GM23248 (cell line): Measurements from ENCODE around the gene AFDN. TPM values are rescaled to one million over a fixed set of nuclear protein-coding genes. Genes with fewer than 3 reads are reported as not detected.

Source experiments
- DNase-seq: peaks from one replicate; pipeline ENCODE4 v3.0.0-alpha.2; 2015
- H2AFZ ChIP-seq: fragments of 200-600 bp; sonication (generic); 2 replicates; pipeline ENCODE4 v1.6.1; 2016; ENCODE audit warnings: antibody characterized with exemption
- H3F3A ChIP-seq: fragments of 200-600 bp; sonication (generic); 2 replicates; pipeline ENCODE4 v1.6.1; 2016; ENCODE audit warnings: mild to moderate bottlenecking, antibody characterized with exemption, mixed run types; ENCODE audit not compliant: insufficient read depth
- H3K27ac ChIP-seq: fragments of 200-600 bp; sonication (generic); 2 replicates; pipeline ENCODE4 v1.5.1; 2016; ENCODE audit warnings: mild to moderate bottlenecking
- H3K27me3 ChIP-seq: fragments of 200-600 bp; sonication (generic); replicated peaks from 2 replicates; pipeline ENCODE4 v1.6.1; 2016; ENCODE audit warnings: mild to moderate bottlenecking; ENCODE audit not compliant: insufficient read depth
- H3K36me3 ChIP-seq: fragments of 200-600 bp; sonication (generic); 2 replicates; pipeline ENCODE4 v1.6.1; 2016; ENCODE audit warnings: low read depth, mild to moderate bottlenecking
- H3K4me1 ChIP-seq: fragments of 200-600 bp; sonication (generic); 2 replicates; pipeline ENCODE4 v1.6.1; 2016; ENCODE audit warnings: mild to moderate bottlenecking; ENCODE audit not compliant: insufficient read depth
- H3K4me2 ChIP-seq: fragments of 200-600 bp; sonication (generic); one replicate; pipeline ENCODE4 v1.6.1; 2016; ENCODE audit warnings: mild to moderate bottlenecking; ENCODE audit not compliant: unreplicated experiment
- H3K4me3 ChIP-seq: fragments of 200-600 bp; sonication (generic); 2 replicates; pipeline ENCODE4 v1.5.1; 2016; ENCODE audit warnings: mild to moderate bottlenecking
- H3K79me2 ChIP-seq: fragments of 200-600 bp; sonication (generic); 2 replicates; pipeline ENCODE4 v1.6.1; 2016; ENCODE audit warnings: mild to moderate bottlenecking; ENCODE audit not compliant: insufficient read depth
- H3K9ac ChIP-seq: fragments of 200-600 bp; sonication (generic); 2 replicates; pipeline ENCODE4 v1.6.1; 2016; ENCODE audit warnings: mild to moderate bottlenecking
- H3K9me2 ChIP-seq: fragments of 200-600 bp; sonication (generic); 2 replicates; pipeline ENCODE4 v1.6.1; 2016; ENCODE audit warnings: mixed run types, mild to moderate bottlenecking, moderate library complexity; ENCODE audit not compliant: insufficient read depth
- H3K9me3 ChIP-seq: fragments of 200-600 bp; sonication (generic); one replicate; pipeline ENCODE4 v1.6.1; 2017; ENCODE audit warnings: low read depth
- H4K20me1 ChIP-seq: fragments of 200-600 bp; sonication (generic); 2 replicates; pipeline ENCODE4 v1.6.0; 2016; ENCODE audit not compliant: insufficient read depth
- EZH2 ChIP-seq: fragments of 200-600 bp; sonication (generic); IDR thresholded peaks from 2 replicates; pipeline ENCODE4 v1.6.1; 2018; ENCODE audit warnings: antibody characterized with exemption, mild to moderate bottlenecking; ENCODE audit not compliant: insufficient read depth, poor library complexity, severe bottlenecking
- EZH2phosphoT487 ChIP-seq: fragments of 200-600 bp; sonication (generic); IDR thresholded peaks from 2 replicates; pipeline ENCODE4 v1.6.1; 2018; ENCODE audit warnings: antibody characterized with exemption, moderate library complexity, mild to moderate bottlenecking, low read depth; ENCODE audit not compliant: insufficient read depth
- WGBS, 2 experiments: methylation state at CpG; one replicate each; pipeline ENCODE4 v1.1.6; 2015 to 2017; ENCODE audit warnings: low lambda C conversion rate in 2 of 2, low coverage in 1 of 2; ENCODE audit errors: missing lambda C conversion rate in 2 of 2; 5-methylcytosine and 5-hydroxymethylcytosine counted together
- in situ Hi-C: fragments of 300-500 bp; cut with MboI; formaldehyde crosslinking; loops from 2 replicates; pipeline ENCODE4 v1.15.0; 2020
- polyA plus RNA-seq: library from polyadenylated mRNA; unstranded; fragments of >200 nt; fragmentation: Nextera tagmentation; extraction: Ambion mirVana; gene quantifications from 2 replicates; pipeline ENCODE4 v1.2.1, GENCODE V29; 2016
- total RNA-seq: library from RNA; depleted of rRNA; stranded (reverse); fragments of >200 nt; shearing (Covaris generic); gene quantifications from 2 replicates; pipeline ENCODE4 v1.2.3, GENCODE V29; 2014

Gene AFDN
- total and polyA plus RNA-seq, 2 experiments from 2014 or later = 4.5 to 13.8 TPM

- no peaks in the 10 kb centered on the region for H4K20me1 ChIP-seq
- WGBS, 2 experiments = 79% methylated on average over 7 of the region's 7 CpGs
These were observed 155.3 kb downstream of the AFDN start for GRCh38 chr6:167981916-167982462.

GRCh38 chr6:167984144-167984719 is 157.5 kb downstream of the AFDN start:
- in situ Hi-C loops = no loop called here
- WGBS, 2 experiments = 92% methylated on average over 10 to 11 of the region's 11 CpGs

More at GRCh38 chr6:167981916-167982462, 155.3 kb downstream of the AFDN start:
- no peaks in the 10 kb centered on the region for H3K9me2 ChIP-seq
- no peak overlapping the region for H3K27ac ChIP-seq
- H3K36me3 ChIP-seq = no peaks in the 10 kb centered on the region
- no peak overlapping the region for H3K4me2 ChIP-seq
- in situ Hi-C loops = no loop called here
- no peaks in the 10 kb centered on the region for H3K27me3 ChIP-seq
- no peaks in the 10 kb centered on the region for H3K9me3 ChIP-seq
- TF ChIP-seq EZH2 (no peak), EZH2phosphoT487 (no peak)
- no peak overlapping the region for H3K9ac ChIP-seq
- no peaks in the 10 kb centered on the region for H3K79me2 ChIP-seq
- no peak overlapping the region for H2AFZ ChIP-seq
- H3K4me3 ChIP-seq = no peak overlapping the region
- H3F3A ChIP-seq = no peaks in the 10 kb centered on the region
- no peak for DNase-seq
- H3K4me1 ChIP-seq = no peaks in the 10 kb centered on the region

DNA sequence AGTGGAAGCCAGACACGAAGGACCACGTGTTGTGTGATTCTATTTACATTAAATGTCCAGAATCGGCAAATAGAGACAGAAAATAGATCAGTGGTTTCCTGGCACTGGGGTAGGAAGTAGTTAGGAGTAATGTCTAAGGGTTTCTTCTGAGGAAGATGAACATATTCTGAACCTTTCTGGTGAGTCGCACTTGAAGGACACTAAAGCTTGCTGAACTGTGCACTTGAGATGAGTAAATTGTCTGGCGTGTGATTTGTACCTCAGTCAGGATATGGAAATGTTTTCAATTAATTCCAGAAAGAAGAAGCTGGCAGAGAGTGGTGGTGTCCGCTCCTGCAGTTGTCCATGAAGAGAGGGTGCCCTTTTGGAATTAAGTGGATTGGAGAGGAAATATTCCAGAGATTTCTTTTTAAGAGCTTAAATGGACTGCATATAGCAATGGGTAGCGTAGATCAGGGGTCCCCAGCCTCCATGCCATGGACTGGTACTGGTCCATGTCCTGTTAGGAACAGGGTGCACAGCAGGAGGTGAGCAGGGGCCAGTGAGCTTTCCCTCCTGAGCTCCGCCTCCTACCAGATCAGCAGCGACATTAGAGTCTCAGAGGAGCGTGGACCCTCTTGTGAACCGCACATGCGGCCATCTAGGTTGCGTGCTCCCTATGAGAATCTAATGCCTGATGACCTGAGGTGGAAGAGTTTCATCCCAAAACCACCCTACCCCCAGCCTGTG is 158.3 kb downstream of the AFDN start:
- no peaks in the 10 kb centered on the region for H3K36me3 ChIP-seq
- no peaks in the 10 kb centered on the region for H3K27me3 ChIP-seq
- no peaks in the 10 kb centered on the region for H3K79me2 ChIP-seq
- H3K4me2 ChIP-seq = no peak overlapping the region
- WGBS, 2 experiments = 82% methylated on average over 12 to 13 of the region's 13 CpGs
- H3K9me3 ChIP-seq = no peaks in the 10 kb centered on the region
- TF ChIP-seq EZH2phosphoT487 (no peak), EZH2 (no peak)
- no peaks in the 10 kb centered on the region for H4K20me1 ChIP-seq
- no peak overlapping the region for H2AFZ ChIP-seq
- H3K27ac ChIP-seq = no peak overlapping the region
- H3K4me3 ChIP-seq = no peak overlapping the region
- peaks cover 15% of the 10 kb centered on the region for H3K4me1 ChIP-seq
- DNase-seq = peak; percentile 15
- H3F3A ChIP-seq = 0 out of 2 replicates have a peak, but pooled peaks cover 9% of the 10 kb centered on the region
- in situ Hi-C loops = no loop called here
- H3K9ac ChIP-seq = no peak overlapping the region
- no peaks in the 10 kb centered on the region for H3K9me2 ChIP-seq

More at GRCh38 chr6:167984144-167984719, 157.5 kb downstream of the AFDN start:
- H3F3A ChIP-seq = 0 out of 2 replicates have a peak, but pooled peaks cover 9% of the 10 kb centered on the region
- H3K79me2 ChIP-seq = no peaks in the 10 kb centered on the region
- TF ChIP-seq EZH2 = no peak
- no peak for TF ChIP-seq EZH2phosphoT487
- H3K9me2 ChIP-seq = no peaks in the 10 kb centered on the region
- H2AFZ ChIP-seq = no peak overlapping the region
- no peak overlapping the region for H3K27ac ChIP-seq
- DNase-seq = no peak
- H3K4me1 ChIP-seq = peaks cover 15% of the 10 kb centered on the region
- H3K27me3 ChIP-seq = no peaks in the 10 kb centered on the region
- no peaks in the 10 kb centered on the region for H3K36me3 ChIP-seq
- H3K9ac ChIP-seq = no peak overlapping the region
- no peak overlapping the region for H3K4me3 ChIP-seq
- H3K4me2 ChIP-seq = no peak overlapping the region
- H3K9me3 ChIP-seq = no peaks in the 10 kb centered on the region
- no peaks in the 10 kb centered on the region for H4K20me1 ChIP-seq

DNA sequence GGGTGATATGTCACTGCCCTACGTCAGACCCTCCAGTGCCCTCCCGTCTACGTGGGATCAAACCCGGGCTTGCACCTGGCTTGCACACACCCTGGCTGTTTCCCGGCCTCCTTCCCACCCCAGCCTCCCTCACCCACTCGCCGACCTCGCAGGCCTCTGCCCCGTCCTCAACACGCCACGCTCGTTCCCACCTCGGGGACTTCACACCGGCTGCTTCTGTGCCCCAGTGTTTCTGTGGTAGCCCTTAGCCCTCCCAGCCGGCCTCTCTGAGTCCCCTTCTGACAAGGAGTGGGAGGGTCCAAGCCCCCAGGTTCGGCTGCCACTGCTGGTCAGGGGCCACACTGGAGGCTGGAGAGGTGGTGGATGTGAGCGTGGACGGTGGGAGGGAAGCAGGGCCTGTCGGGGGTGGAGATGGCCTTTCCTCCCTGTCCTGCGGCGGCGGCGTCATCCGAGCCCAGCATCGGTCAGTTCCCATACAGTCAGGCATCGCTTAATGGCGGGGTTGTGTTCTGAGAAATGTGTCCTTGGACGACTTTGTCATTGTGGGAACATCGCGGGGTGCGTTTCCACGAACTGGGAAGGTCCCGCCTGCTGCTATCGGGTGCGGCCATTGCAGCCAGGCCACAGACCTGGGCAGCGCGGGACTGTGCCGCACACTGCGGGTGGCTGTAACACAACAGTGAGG is 159.3 kb downstream of the AFDN start:
- in situ Hi-C loops = no loop called here
- H4K20me1 ChIP-seq = no peaks in the 10 kb centered on the region
- no peak for TF ChIP-seq EZH2phosphoT487
- no peak for TF ChIP-seq EZH2
- WGBS, 2 experiments = 95% methylated on average over 32 to 39 of the region's 39 CpGs
- H3F3A ChIP-seq = 0 out of 2 replicates have a peak, but pooled peaks cover 9% of the 10 kb centered on the region
- no peaks in the 10 kb centered on the region for H3K79me2 ChIP-seq
- DNase-seq = no peak
- no peak overlapping the region for H3K9ac ChIP-seq
- no peak overlapping the region for H3K27ac ChIP-seq
- H3K4me1 ChIP-seq = peaks cover 15% of the 10 kb centered on the region
- H2AFZ ChIP-seq = no peak overlapping the region
- no peaks in the 10 kb centered on the region for H3K36me3 ChIP-seq
- no peak overlapping the region for H3K4me3 ChIP-seq
- no peaks in the 10 kb centered on the region for H3K9me3 ChIP-seq
- no peaks in the 10 kb centered on the region for H3K27me3 ChIP-seq
- no peaks in the 10 kb centered on the region for H3K9me2 ChIP-seq
- no peak overlapping the region for H3K4me2 ChIP-seq
